Spleen (tissue), 7 donors: ENCODE results near the gene DTNBP1.

Source experiments
- POLR2AphosphoS5 ChIP-seq, 3 donors: sonication (generic); formaldehyde crosslinking; IDR thresholded peaks; one replicate each; pipeline ENCODE4 v1.5.1; 2017; ENCODE audit warnings: antibody characterized with exemption in 3 of 3
- TF ChIP-seq, protein P1 (sequence below), 11 experiments: fragments of 200-600 bp in 7 of 11; fragments of 450-650 bp in 4 of 11; sonication (generic) in 4 of 11; IDR thresholded peaks in 8 of 11; conservative IDR thresholded peaks in 3 of 11; 1 replicate in 7 of 11; 2 replicates in 4 of 11; pipeline versions ENCODE4 v1.4.0 to v1.8.0; 2016 to 2021; ENCODE audit warnings: antibody characterized with exemption in 11 of 11, inconsistent platforms in 4 of 11, mild to moderate bottlenecking in 1 of 11
- donor health status: DM: no; HTN: no; CAD: no; lungs with moderate emphysema.
- donor health status: DM: no; HTN: no; CAD: no.
- donor health status: DM: no; HTN: no; CAD: no.

DNA sequence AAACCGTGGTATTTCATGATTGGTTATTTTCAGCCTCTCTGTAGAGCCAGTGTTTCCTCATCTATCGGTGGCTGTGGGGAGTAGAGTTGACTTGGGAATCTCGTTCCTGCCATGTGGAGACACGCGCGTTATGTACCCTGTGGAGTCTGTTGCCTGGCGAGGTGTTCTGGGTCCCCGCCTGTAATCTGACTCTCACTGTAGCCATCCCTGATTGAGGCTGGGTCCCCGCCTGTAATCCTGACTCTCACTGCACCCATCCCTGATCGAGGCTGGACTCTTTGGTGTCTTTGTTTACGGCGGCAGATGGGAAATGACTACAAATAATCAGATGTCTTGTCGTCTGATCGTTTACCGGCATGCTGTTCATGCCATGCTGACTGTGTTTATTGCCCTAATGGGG, 153.9 kb downstream of the DTNBP1 start:
- TF ChIP-seq, protein P1, sequence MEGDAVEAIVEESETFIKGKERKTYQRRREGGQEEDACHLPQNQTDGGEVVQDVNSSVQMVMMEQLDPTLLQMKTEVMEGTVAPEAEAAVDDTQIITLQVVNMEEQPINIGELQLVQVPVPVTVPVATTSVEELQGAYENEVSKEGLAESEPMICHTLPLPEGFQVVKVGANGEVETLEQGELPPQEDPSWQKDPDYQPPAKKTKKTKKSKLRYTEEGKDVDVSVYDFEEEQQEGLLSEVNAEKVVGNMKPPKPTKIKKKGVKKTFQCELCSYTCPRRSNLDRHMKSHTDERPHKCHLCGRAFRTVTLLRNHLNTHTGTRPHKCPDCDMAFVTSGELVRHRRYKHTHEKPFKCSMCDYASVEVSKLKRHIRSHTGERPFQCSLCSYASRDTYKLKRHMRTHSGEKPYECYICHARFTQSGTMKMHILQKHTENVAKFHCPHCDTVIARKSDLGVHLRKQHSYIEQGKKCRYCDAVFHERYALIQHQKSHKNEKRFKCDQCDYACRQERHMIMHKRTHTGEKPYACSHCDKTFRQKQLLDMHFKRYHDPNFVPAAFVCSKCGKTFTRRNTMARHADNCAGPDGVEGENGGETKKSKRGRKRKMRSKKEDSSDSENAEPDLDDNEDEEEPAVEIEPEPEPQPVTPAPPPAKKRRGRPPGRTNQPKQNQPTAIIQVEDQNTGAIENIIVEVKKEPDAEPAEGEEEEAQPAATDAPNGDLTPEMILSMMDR (IDR thresholded peaks at IDR 0.05 in 8 of 11, conservative IDR thresholded peaks at IDR 0.05 in 3 of 11), result no peak
- no peak for TF ChIP-seq POLR2AphosphoS5 (IDR thresholded peaks at IDR 0.05)
